Smooth muscle cell (in vitro differentiated cells): Measurements from ENCODE around the gene SHISA9. TPM values are rescaled to one million over a fixed set of nuclear protein-coding genes. Genes with fewer than 3 reads are reported as not detected.

ENCODE experiments used
- DNase-seq: peaks from one replicate; lab custom pipeline; 2025; ENCODE audit not compliant: unreplicated experiment; lab: John Stamatoyannopoulos, UW
- H2AFZ ChIP-seq: fragments of 200-600 bp; sonication (generic); 2 replicates; pipeline ENCODE4 v1.6.0; 2016; ENCODE audit warnings: antibody characterized with exemption, low read depth, mild to moderate bottlenecking
- H3F3A ChIP-seq: fragments of 200-600 bp; sonication (generic); 2 replicates; pipeline ENCODE4 v1.6.0; 2017; ENCODE audit warnings: antibody characterized with exemption, low read depth
- H3K27ac ChIP-seq: fragments of 200-600 bp; sonication (generic); 2 replicates; pipeline ENCODE4 v1.5.1; 2016; ENCODE audit warnings: low read depth, mild to moderate bottlenecking
- H3K27me3 ChIP-seq: fragments of 200-600 bp; sonication (generic); 2 replicates; pipeline ENCODE4 v1.6.1; 2016; ENCODE audit warnings: low read depth, mild to moderate bottlenecking
- H3K36me3 ChIP-seq: fragments of 200-600 bp; sonication (generic); 2 replicates; pipeline ENCODE4 v1.5.1; 2016; ENCODE audit warnings: low read depth
- H3K4me1 ChIP-seq: fragments of 200-600 bp; sonication (generic); 2 replicates; pipeline ENCODE4 v1.5.1; 2016; ENCODE audit warnings: low read depth
- H3K4me2 ChIP-seq: fragments of 200-600 bp; sonication (generic); 2 replicates; pipeline ENCODE4 v1.6.0; 2016; ENCODE audit warnings: mild to moderate bottlenecking
- H3K4me3 ChIP-seq: fragments of 200-600 bp; sonication (generic); 2 replicates; pipeline ENCODE4 v1.5.1; 2016; ENCODE audit warnings: mild to moderate bottlenecking
- H3K79me2 ChIP-seq: fragments of 200-600 bp; sonication (generic); 2 replicates; pipeline ENCODE4 v1.6.0; 2016; ENCODE audit warnings: low read depth, mild to moderate bottlenecking
- H3K9ac ChIP-seq: fragments of 200-600 bp; sonication (generic); 2 replicates; pipeline ENCODE4 v1.6.0; 2016; ENCODE audit warnings: low read depth
- H3K9me3 ChIP-seq: fragments of 200-600 bp; sonication (generic); replicated peaks from 2 replicates; pipeline ENCODE4 v1.5.1; 2016; ENCODE audit warnings: low read depth
- H4K20me1 ChIP-seq: fragments of 200-600 bp; sonication (generic); 2 replicates; pipeline ENCODE4 v1.6.0; 2016; ENCODE audit warnings: low read depth
- CTCF ChIP-seq: fragments of 200-600 bp; sonication (generic); IDR thresholded peaks from 2 replicates; pipeline ENCODE4 v1.5.1; 2017; ENCODE audit warnings: borderline replicate concordance, mild to moderate bottlenecking, antibody characterized with exemption; ENCODE audit not compliant: insufficient read depth, poor library complexity, severe bottlenecking
- WGBS: methylation state at CpG from one replicate; pipeline ENCODE4 v1.1.7; 2016; ENCODE audit warnings: low lambda C conversion rate; 5-methylcytosine and 5-hydroxymethylcytosine counted together
- polyA plus RNA-seq: library from polyadenylated mRNA; unstranded; fragments of >200 nt; fragmentation: Nextera tagmentation; extraction: Ambion mirVana; gene quantifications from 2 replicates; pipeline ENCODE4 v1.2.1, GENCODE V29; 2016
- total RNA-seq: library from RNA; depleted of rRNA; stranded (reverse); fragments of >200 nt; gene quantifications from 2 replicates; pipeline ENCODE4 v1.2.3, GENCODE V29; 2014

The SHISA9 gene
- total and polyA plus RNA-seq, 2 experiments from 2014 or later = 0.09 TPM; not detected in 1

GRCh38 chr16:12951976-12952375 is 50.6 kb downstream of the SHISA9 start:
- H3F3A ChIP-seq = no peaks in the 10 kb centered on the region
- H3K36me3 ChIP-seq = no peaks in the 10 kb centered on the region
- no peak overlapping the region for H3K4me2 ChIP-seq
- H3K4me3 ChIP-seq = no peak overlapping the region
- no peak overlapping the region for H2AFZ ChIP-seq
- H3K79me2 ChIP-seq = no peaks in the 10 kb centered on the region
- TF ChIP-seq CTCF = no peak
- no peak overlapping the region for H3K9ac ChIP-seq
- no peaks in the 10 kb centered on the region for H3K27me3 ChIP-seq
- H4K20me1 ChIP-seq = no peaks in the 10 kb centered on the region
- H3K27ac ChIP-seq = no peak overlapping the region
- H3K4me1 ChIP-seq = no peaks in the 10 kb centered on the region
- no peak for DNase-seq
- H3K9me3 ChIP-seq = no peaks in the 10 kb centered on the region
- 86% methylated on average over 4 of the region's 4 CpGs for WGBS

- Histone ChIP-seq H3K36me3 (no peaks in the 10 kb centered on the region), H3K4me2 (no peak overlapping the region), H3K9me3 (no peaks in the 10 kb centered on the region), H3K79me2 (no peaks in the 10 kb centered on the region), H3K27me3 (no peaks in the 10 kb centered on the region), H3F3A (no peaks in the 10 kb centered on the region), H3K9ac (no peak overlapping the region), H4K20me1 (no peaks in the 10 kb centered on the region), H3K4me3 (no peak overlapping the region), H3K4me1 (no peaks in the 10 kb centered on the region), H3K27ac (no peak overlapping the region), H2AFZ (no peak overlapping the region)
- TF ChIP-seq CTCF = no peak
- DNase-seq = no peak
Measured at GRCh38 chr16:12958366-12958765, 57.0 kb downstream of the SHISA9 start.

GRCh38 chr16:12959072-12959471 is 57.7 kb downstream of the SHISA9 start:
- Histone ChIP-seq H3K9me3 (no peaks in the 10 kb centered on the region), H3K9ac (no peak overlapping the region), H3K4me2 (no peak overlapping the region), H3K79me2 (no peaks in the 10 kb centered on the region), H3K27ac (no peak overlapping the region), H3F3A (no peaks in the 10 kb centered on the region), H3K27me3 (no peaks in the 10 kb centered on the region), H2AFZ (no peak overlapping the region), H3K4me3 (no peak overlapping the region), H3K4me1 (no peaks in the 10 kb centered on the region), H4K20me1 (no peaks in the 10 kb centered on the region), H3K36me3 (no peaks in the 10 kb centered on the region)
- no peak for DNase-seq
- TF ChIP-seq CTCF = no peak

GRCh38 chr16:12961626-12962025 is 60.2 kb downstream of the SHISA9 start:
- H3K27ac ChIP-seq = no peak overlapping the region
- no peak for DNase-seq
- H3F3A ChIP-seq = no peaks in the 10 kb centered on the region
- no peaks in the 10 kb centered on the region for H4K20me1 ChIP-seq
- H3K27me3 ChIP-seq = no peaks in the 10 kb centered on the region
- no peak overlapping the region for H3K9ac ChIP-seq
- H3K4me2 ChIP-seq = no peak overlapping the region
- no peaks in the 10 kb centered on the region for H3K36me3 ChIP-seq
- H3K79me2 ChIP-seq = no peaks in the 10 kb centered on the region
- no peaks in the 10 kb centered on the region for H3K9me3 ChIP-seq
- H3K4me1 ChIP-seq = no peaks in the 10 kb centered on the region
- H2AFZ ChIP-seq = no peak overlapping the region
- TF ChIP-seq CTCF = no peak
- 98% methylated on average over 6 of the region's 6 CpGs for WGBS
- H3K4me3 ChIP-seq = no peak overlapping the region
